ENCODE data around the gene KIF17. TPM values are rescaled to one million over a fixed set of nuclear protein-coding genes. Genes with fewer than 3 reads are reported as not detected.

The KIF17 gene
- total and polyA plus RNA-seq, 2 of the 8 experiments (the other 6 are each of a cell fraction or from before 2014, with no cell fraction given) = 6.9 to 10.4 TPM

GRCh38 chr1:20751462-20751990 is 33.7 kb upstream of the KIF17 start:
- Histone ChIP-seq H3K79me2 (ENCODE audit: control insufficient read depth in 1 of 2, insufficient read depth in 2 of 2, low read length in 2 of 2) (no peaks in the 10 kb centered on the region), H2BK5ac (ENCODE audit: low read depth, low read length) (no peak overlapping the region), H2BK20ac (ENCODE audit: low read length) (no peak overlapping the region), H3K56ac (replicated peaks; ENCODE audit: insufficient read length, low read depth, low read length) (no peak overlapping the region), H3K23ac (ENCODE audit: insufficient read length) (no peak overlapping the region), H3K18ac (ENCODE audit: extremely low read depth, low read length) (no peak overlapping the region), H4K91ac (replicated peaks; ENCODE audit: insufficient read length, low read length) (no peak overlapping the region), H3K9ac (replicated peaks in 1 of 4; ENCODE audit: extremely low read depth in 1 of 4, low read depth in 3 of 4, low read length in 3 of 4) (no peak overlapping the region), H3K23me2 (ENCODE audit: low read depth, low read length) (no peaks in the 10 kb centered on the region), H4K8ac (ENCODE audit: extremely low read depth, insufficient read depth, low read length) (no peak overlapping the region), H3K4me2 (ENCODE audit: insufficient read depth in 1 of 2, low read depth in 2 of 2, low read length in 2 of 2) (no peak overlapping the region), H2BK120ac (replicated peaks; ENCODE audit: low read depth, low read length) (no peak overlapping the region), H3K79me1 (ENCODE audit: low read depth, low read length) (no peaks in the 10 kb centered on the region; the same call in 1 of the 2 replicates), H3K4me1 (replicated peaks in 1 of 4; ENCODE audit: control insufficient read depth in 3 of 4, insufficient read depth in 4 of 4, low read length in 3 of 4) (no peaks in the 10 kb centered on the region; a peak in 1 of 7 replicates), H3K36me3 (ENCODE audit: control insufficient read depth in 2 of 4, insufficient read depth in 4 of 4, low read length in 3 of 4) (peaks cover 14 to 62% (median 33%) of the 10 kb centered on the region in 4 experiments), H3K27ac (ENCODE audit: low read depth, low read length) (no peak overlapping the region), H3K27me3 (replicated peaks in 1 of 4; ENCODE audit: control insufficient read depth in 3 of 4, extremely low read depth in 1 of 4, insufficient read depth in 3 of 4, low read length in 3 of 4) (no peaks in the 10 kb centered on the region), H2AK5ac (ENCODE audit: low read depth, low read length) (no peak overlapping the region), H4K20me1 (replicated peaks in 1 of 2; ENCODE audit: control insufficient read depth in 1 of 2, insufficient read depth in 2 of 2, low read length in 2 of 2) (peaks cover 0 to 2% of the 10 kb centered on the region in 2 experiments), H2AFZ (ENCODE audit: low read length) (no peak overlapping the region), H3K4me3 (ENCODE audit: extremely low read depth in 1 of 4, insufficient read depth in 2 of 4, low read depth in 3 of 4, low read length in 4 of 4) (no peak overlapping the region), H2BK15ac (ENCODE audit: low read length) (no peak overlapping the region), H3K9me3 (ENCODE audit: insufficient read depth in 2 of 2, low read depth in 1 of 2, low read length in 1 of 2) (no peaks in the 10 kb centered on the region), H2BK12ac (ENCODE audit: low read depth, low read length) (no peak overlapping the region), H3K4ac (replicated peaks; ENCODE audit: insufficient read length, low read depth, low read length) (no peak overlapping the region), H3K14ac (ENCODE audit: insufficient read length) (no peak overlapping the region), H4K5ac (ENCODE audit: insufficient read length, low read depth, low read length) (no peak overlapping the region)
- CTCF ChIA-PET (ENCODE audit: partially characterized antibody) = interaction anchor here (0.7 to 2.1 kb wide), 5 partner anchors 18 to 56 kb away, joined by 3 to 9 read pairs (median 3); partner anchors contain the start of gene SH2D5
- POLR2A ChIA-PET (ENCODE audit: partially characterized antibody) = interaction anchor here (0.6 to 1.3 kb wide), 3 partner anchors 10 to 24 kb away, joined by 3 read pairs; no protein-coding TSS in a partner anchor
- WGBS, 2 experiments (ENCODE audit: extremely low coverage in 1 of 2, insufficient coverage in 1 of 2, insufficient read length in 1 of 2, insufficient replicate concordance in 2 of 2, low coverage in 1 of 2, low lambda C conversion rate in 2 of 2, missing lambda C conversion rate in 1 of 2) = 85% methylated on average over 3 of the region's 3 CpGs; no CpG with 5 or more reads in 1 of the 2 experiments
- no peak for DNase-seq (ENCODE audit: low read depth in 1 of 2, low spot score in 2 of 2)
- FAIRE-seq = no peak
- no peak for TF ChIP-seq SAP30 (IDR thresholded peaks at IDR 0.05; ENCODE audit: insufficient read depth, insufficient replicate concordance, low read length)
